ENCODE data around the gene SRD5A3. TPM values are rescaled to one million over a fixed set of nuclear protein-coding genes. Genes with fewer than 3 reads are reported as not detected.

The SRD5A3 gene
- total RNA-seq, 1 donor from 2014 or later: 12.0 TPM

- no peak for DNase-seq (ENCODE audit: low read depth)
These were observed 61.7 kb downstream of the SRD5A3 start for GRCh38 chr4:55407764-55408163.

DNA sequence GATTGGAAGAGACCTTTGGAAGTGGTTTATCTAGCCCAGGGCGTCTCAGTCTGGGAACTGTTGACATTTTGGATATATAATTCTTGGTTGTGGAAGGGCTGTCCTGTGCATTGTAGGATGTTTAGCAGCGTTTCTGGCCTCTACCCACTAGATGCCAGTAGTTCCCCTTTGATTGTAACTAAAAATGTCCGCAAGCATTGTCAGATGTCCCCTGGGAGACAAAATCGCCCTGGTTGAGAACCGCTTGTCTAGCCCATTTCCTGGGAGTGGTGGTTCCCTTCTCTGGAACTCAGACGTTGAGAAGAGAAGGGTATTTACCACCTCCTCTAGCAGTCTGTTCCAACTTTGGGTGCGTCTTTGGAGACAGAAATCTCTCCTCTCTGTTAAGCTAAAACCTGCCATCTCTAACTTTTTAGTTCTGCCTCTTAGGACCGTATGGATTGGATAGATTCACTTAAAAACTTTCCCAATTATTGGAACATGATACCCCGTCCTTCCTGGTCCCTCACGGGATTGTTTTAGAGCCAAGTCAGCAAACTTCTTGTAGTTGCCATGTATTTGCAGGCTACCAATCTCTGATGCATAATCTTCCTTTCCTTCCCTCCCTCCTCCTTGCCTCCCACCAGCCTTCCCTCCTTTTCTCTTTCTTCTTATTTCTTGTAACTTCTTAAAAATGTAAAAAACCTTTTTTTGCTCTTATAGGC, 63.6 kb downstream of the SRD5A3 start:
- no peak for DNase-seq (ENCODE audit: low read depth)

GRCh38 chr4:55410431-55410830, 64.4 kb downstream of the SRD5A3 start:
- DNase-seq (ENCODE audit: low read depth): no peak

DNA sequence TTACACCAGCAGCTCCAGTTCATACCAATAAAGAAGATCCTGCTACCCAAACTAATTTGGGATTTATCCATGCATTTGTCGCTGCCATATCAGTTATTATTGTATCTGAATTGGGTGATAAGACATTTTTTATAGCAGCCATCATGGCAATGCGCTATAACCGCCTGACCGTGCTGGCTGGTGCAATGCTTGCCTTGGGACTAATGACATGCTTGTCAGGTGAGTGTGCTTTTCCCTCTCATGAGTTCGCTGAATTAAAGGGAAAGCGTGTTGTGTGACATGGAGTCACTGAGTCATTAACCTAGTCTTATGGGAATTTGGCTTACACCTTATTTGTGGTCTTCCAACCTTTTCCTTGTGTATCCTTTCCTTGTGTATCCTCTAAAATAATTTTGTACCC, 65.6 kb downstream of the SRD5A3 start:
- peak; percentile 36 for DNase-seq (ENCODE audit: low read depth)

DNA sequence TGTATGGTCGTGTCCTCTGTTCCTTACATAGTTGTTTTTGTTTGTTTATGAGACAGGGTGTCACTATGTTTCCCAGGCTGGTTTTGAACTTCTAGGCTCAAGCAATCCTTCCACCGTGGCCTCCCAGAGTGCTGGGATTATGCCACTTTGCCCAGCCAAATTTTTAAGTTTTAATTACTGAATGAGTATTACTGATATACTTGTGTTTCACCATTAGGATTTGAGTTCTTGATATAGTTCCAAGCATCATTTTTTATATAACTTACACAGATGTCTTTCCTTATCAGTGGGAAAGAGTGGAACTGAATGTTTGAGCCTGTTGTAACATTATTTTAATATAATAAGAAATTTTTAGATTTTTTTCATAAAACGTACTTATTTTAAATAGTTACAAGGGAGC, 70.1 kb downstream of the SRD5A3 start:
- DNase-seq (ENCODE audit: low read depth): no peak

Other genes starting within 250 kb of the SRD5A3 start
- 0.17 and 0.30 TPM in 2 replicates for gene KDR, start 220.6 kb upstream of the SRD5A3 start, total RNA-seq
- gene TMEM165, start 49.7 kb downstream of the SRD5A3 start, total RNA-seq: 188 and 221 TPM in 2 replicates
- 20.0 and 25.6 TPM in 2 replicates for gene CLOCK, start 200.7 kb downstream of the SRD5A3 start, total RNA-seq
- not detected in 2 replicates for gene PDCL2, start 246.0 kb downstream of the SRD5A3 start, total RNA-seq

Measured in renal cortical epithelial cell (primary cell).